A673 (cell line): Measurements from ENCODE around the gene DCLRE1B. TPM values are rescaled to one million over a fixed set of nuclear protein-coding genes. Genes with fewer than 3 reads are reported as not detected.

Experiments
- BruUV-seq: library from RNA; stranded (reverse); fragments of 400-500 nt; replicated peaks from 2 replicates; lab custom pipeline; 2021; lab: Mats Ljungman, UMichigan
- CTCF ChIA-PET: fragments of 300-600 bp; sonication (Branson Sonifier 250); formaldehyde crosslinking; loops from one replicate; lab custom pipeline; 2022; ENCODE audit warnings: antibody characterized with exemption; lab: Charles Lee
- POLR2A ChIA-PET: fragments of 300-600 bp; sonication (Branson Sonifier 250); formaldehyde crosslinking; loops from one replicate; lab custom pipeline; 2022; ENCODE audit warnings: antibody characterized with exemption; ENCODE audit not compliant: low non-redundant PET; lab: Charles Lee
- DNase-seq: peaks from one replicate; pipeline ENCODE4 v3.0.0-alpha.2; 2015; ENCODE audit warnings: low spot score
- H3K27ac ChIP-seq: fragments of 200-600 bp; sonication (generic); 2 replicates; pipeline ENCODE4 v1.5.1; 2016; ENCODE audit warnings: mixed run types, low read depth, mild to moderate bottlenecking, mixed read lengths, antibody characterized with exemption, low read length; ENCODE audit not compliant: poor library complexity, severe bottlenecking
- H3K27me3 ChIP-seq: fragments of 200-600 bp; sonication (generic); replicated peaks from 2 replicates; pipeline ENCODE4 v1.6.1; 2017; ENCODE audit warnings: mixed run types, low read depth, mild to moderate bottlenecking, mixed read lengths, antibody characterized with exemption, low read length; ENCODE audit not compliant: insufficient read depth, poor library complexity
- H3K36me3 ChIP-seq: fragments of 200-600 bp; sonication (generic); 2 replicates; pipeline ENCODE4 v1.6.1; 2016; ENCODE audit warnings: mixed run types, mild to moderate bottlenecking, mixed read lengths, antibody characterized with exemption, low read length; ENCODE audit not compliant: insufficient read depth, poor library complexity, severe bottlenecking
- H3K4me1 ChIP-seq: fragments of 200-600 bp; sonication (generic); 2 replicates; pipeline ENCODE4 v1.6.1; 2017; ENCODE audit warnings: mixed run types, mild to moderate bottlenecking, mixed read lengths, antibody characterized with exemption, low read length; ENCODE audit not compliant: insufficient read depth, poor library complexity, severe bottlenecking
- H3K4me3 ChIP-seq: fragments of 200-600 bp; sonication (generic); 2 replicates; pipeline ENCODE4 v1.5.1; 2016; ENCODE audit warnings: low read depth, mixed run types, mild to moderate bottlenecking, mixed read lengths, low read length; ENCODE audit not compliant: poor library complexity, severe bottlenecking
- H3K9me3 ChIP-seq: fragments of 200-600 bp; sonication (generic); 2 replicates; pipeline ENCODE4 v1.6.1; 2016; ENCODE audit warnings: mixed run types, low read depth, mild to moderate bottlenecking, mixed read lengths, antibody characterized with exemption, low read length; ENCODE audit not compliant: poor library complexity, severe bottlenecking
- CTCF ChIP-seq: fragments of 300-800, 200-600 bp; sonication (generic); conservative IDR thresholded peaks from 2 replicates; pipeline ENCODE4 v1.5.1; 2017; ENCODE audit warnings: low read depth, mild to moderate bottlenecking, antibody characterized with exemption, low read length, moderate library complexity, mixed read lengths
- EZH2 ChIP-seq: fragments of 200-600 bp; sonication (generic); IDR thresholded peaks from 2 replicates; pipeline ENCODE4 v1.6.1; 2017; ENCODE audit warnings: borderline replicate concordance, low read depth, mild to moderate bottlenecking, mixed read lengths, antibody characterized with exemption, low read length; ENCODE audit not compliant: poor library complexity, severe bottlenecking
- intact Hi-C: fragments of 100-400 bp; cut with micrococcal nuclease; formaldehyde crosslinking; loops from one replicate; pipeline ENCODE4 v1.10.0; 2022; ENCODE audit not compliant: unreplicated experiment
- total RNA-seq: library from RNA; stranded (reverse); gene quantifications from 2 replicates; pipeline ENCODE4 v1.2.3, GENCODE V29; 2021

Gene DCLRE1B
- total RNA-seq, 1 experiment from 2014 or later: 34.6 TPM

- H3K27me3 ChIP-seq: no peaks in the 10 kb centered on the region
- H3K27ac ChIP-seq: no peak overlapping the region
- intact Hi-C loops: no loop called here
- no peaks in the 10 kb centered on the region for H3K36me3 ChIP-seq
- DNase-seq: no peak
- no peak overlapping the region for H3K4me3 ChIP-seq
- CTCF ChIA-PET: no interaction called here
- POLR2A ChIA-PET: no interaction called here
- H3K4me1 ChIP-seq: peaks cover 27% of the 10 kb centered on the region
- TF ChIP-seq EZH2: no peak
- TF ChIP-seq CTCF: no peak
- BruUV-seq: no TSS peak
- H3K9me3 ChIP-seq: no peaks in the 10 kb centered on the region
These were observed 47.4 kb upstream of the DCLRE1B start for GRCh38 chr1:113857776-113858175.

- no peak for TF ChIP-seq EZH2
- TF ChIP-seq CTCF: no peak
- ChIA-PET POLR2A (no interaction called here), CTCF (no interaction called here)
These were observed 46.7 kb upstream of the DCLRE1B start for GRCh38 chr1:113858418-113858817.

GRCh38 chr1:113858982-113859381 lies 46.1 kb upstream of the DCLRE1B start:
- no peak for DNase-seq
- H3K27ac ChIP-seq: peak overlapping the region; percentile 53
- ChIA-PET CTCF (no interaction called here), POLR2A (no interaction called here)
- no TSS peak for BruUV-seq
- H3K9me3 ChIP-seq: no peaks in the 10 kb centered on the region
- no peaks in the 10 kb centered on the region for H3K27me3 ChIP-seq
- intact Hi-C loops: no loop called here
- no peak for TF ChIP-seq CTCF
- TF ChIP-seq EZH2: no peak
- peaks cover 27% of the 10 kb centered on the region for H3K4me1 ChIP-seq
- no peak overlapping the region for H3K4me3 ChIP-seq
- H3K36me3 ChIP-seq: no peaks in the 10 kb centered on the region

More at GRCh38 chr1:113858418-113858817, 46.7 kb upstream of the DCLRE1B start:
- Histone ChIP-seq H3K36me3 (no peaks in the 10 kb centered on the region), H3K27ac (no peak overlapping the region), H3K4me1 (peaks cover 27% of the 10 kb centered on the region), H3K9me3 (no peaks in the 10 kb centered on the region), H3K27me3 (no peaks in the 10 kb centered on the region), H3K4me3 (no peak overlapping the region)
- DNase-seq: no peak
- BruUV-seq: no TSS peak
- intact Hi-C loops: no loop called here
